K562 (cell line): ENCODE measurements around the gene SNX27. TPM values are rescaled to one million over a fixed set of nuclear protein-coding genes. Genes with fewer than 3 reads are reported as not detected.

Experiments
- COPS2 ChIP-seq: fragments of 450-650 bp; conservative IDR thresholded peaks from 2 replicates; pipeline ENCODE4 v1.6.1; 2016; ENCODE audit warnings: mild to moderate bottlenecking, moderate library complexity
- JUNB ChIP-seq: fragments of 450-650 bp; formaldehyde crosslinking; conservative IDR thresholded peaks from 2 replicates; pipeline ENCODE4 v1.4.0; 2020; ENCODE audit warnings: mild to moderate bottlenecking
- NEUROD1 ChIP-seq: fragments of 150-350 bp; IDR thresholded peaks from 2 replicates; pipeline ENCODE4 v1.6.1; 2014; ENCODE audit warnings: borderline replicate concordance, low read length, low read depth; ENCODE audit not compliant: partially characterized antibody
- RBBP5 ChIP-seq: fragments of 200-600 bp; sonication (generic); IDR thresholded peaks from 2 replicates; pipeline ENCODE4 v1.6.1; 2012; ENCODE audit warnings: borderline replicate concordance, mild to moderate bottlenecking, low read length, control low read depth, inconsistent platforms; ENCODE audit not compliant: insufficient read depth, poor library complexity, severe bottlenecking
- REST ChIP-seq, 2 experiments: fragments of 450-650 bp; formaldehyde crosslinking in 1 of 2; IDR thresholded peaks; 2 replicates each; pipeline versions ENCODE4 v1.4.0 to v1.6.1; 2014 to 2020; ENCODE audit warnings: mild to moderate bottlenecking in 2 of 2, borderline replicate concordance in 1 of 2, low read depth in 1 of 2
- RREB1 ChIP-seq: fragments of 250-450 bp; sonication (Bioruptor Pico); IDR thresholded peaks from 2 replicates; pipeline ENCODE4 v1.4.0; 2020
- SMARCC2 ChIP-seq: fragments of 450-650 bp; IDR thresholded peaks from 2 replicates; pipeline ENCODE4 v1.6.1; 2017; ENCODE audit warnings: antibody characterized with exemption, moderate library complexity, mild to moderate bottlenecking, low read depth
- U2AF2 ChIP-seq: fragments of 200-400 bp; formaldehyde crosslinking; optimal IDR thresholded peaks from 2 replicates; pipeline ENCODE3; 2017; ENCODE audit warnings: low read depth, mild to moderate bottlenecking, low read length
- ZNF253 ChIP-seq: fragments of 250-450 bp; sonication (Bioruptor Pico); conservative IDR thresholded peaks from 2 replicates; pipeline ENCODE4 v1.6.1; 2021; ENCODE audit warnings: mild to moderate bottlenecking
- polyA plus RNA-seq, 8 experiments: library from polyadenylated mRNA; depleted of rRNA in 4 of 8; stranded (reverse) in 5 of 8; unstranded in 3 of 8; fragments of >200 nt; fragmentation: Nextera tagmentation in 2 of 8; fragmentation: Illumina TruSeq in 1 of 8; extraction: Ambion mirVana in 2 of 8; extraction: Trizol in 1 of 8; gene quantifications; 2 replicates each; pipeline versions ENCODE4 v1.2.1 to v1.2.3, GENCODE V29; 2011 to 2014; ENCODE audit warnings: inconsistent platforms in 1 of 8, missing spikeins in 1 of 8
- total RNA-seq, 7 experiments: library from RNA; depleted of rRNA in 6 of 7; stranded (reverse); fragments of >200 nt in 6 of 7; fragmentation: Illumina TruSeq in 2 of 7; extraction: Trizol in 2 of 7; gene quantifications; 2 replicates each; pipeline versions ENCODE4 v1.2.1 to v1.2.3, GENCODE V29; 2011 to 2021; ENCODE audit warnings: low replicate concordance in 1 of 7
- TF ChIP-seq, protein P1 (sequence below): IDR thresholded peaks from 2 replicates; pipeline ENCODE4 v1.6.1; 2014; ENCODE audit warnings: antibody characterized with exemption

SNX27 gene
- total and polyA plus RNA-seq, 9 of the 15 experiments (the other 6 are each of a cell fraction or from before 2014, with no cell fraction given): 4.5 to 18.7 (median 10.1) TPM

GRCh38 chr1:151714820-151715725 lies 103.2 kb downstream of the SNX27 start (continued):
- TF ChIP-seq REST (IDR thresholded peaks at IDR 0.05; ENCODE audit: borderline replicate concordance) (peak; percentile 83), REST (CRISPR knock-in tag; IDR thresholded peaks at IDR 0.05; ENCODE audit: low read depth) (peak; percentile 38; the same call in 1 of the 2 replicates), RBBP5 (no peak), COPS2 (no peak), JUNB (CRISPR knock-in tag) (no peak), NEUROD1 (no peak), ZNF253 (no peak), U2AF2 (no peak), RREB1 (CRISPR knock-in tag) (no peak), SMARCC2 (0 out of 2 replicates have a peak, but pooled peaks have one; percentile 20)
- TF ChIP-seq, protein P1, sequence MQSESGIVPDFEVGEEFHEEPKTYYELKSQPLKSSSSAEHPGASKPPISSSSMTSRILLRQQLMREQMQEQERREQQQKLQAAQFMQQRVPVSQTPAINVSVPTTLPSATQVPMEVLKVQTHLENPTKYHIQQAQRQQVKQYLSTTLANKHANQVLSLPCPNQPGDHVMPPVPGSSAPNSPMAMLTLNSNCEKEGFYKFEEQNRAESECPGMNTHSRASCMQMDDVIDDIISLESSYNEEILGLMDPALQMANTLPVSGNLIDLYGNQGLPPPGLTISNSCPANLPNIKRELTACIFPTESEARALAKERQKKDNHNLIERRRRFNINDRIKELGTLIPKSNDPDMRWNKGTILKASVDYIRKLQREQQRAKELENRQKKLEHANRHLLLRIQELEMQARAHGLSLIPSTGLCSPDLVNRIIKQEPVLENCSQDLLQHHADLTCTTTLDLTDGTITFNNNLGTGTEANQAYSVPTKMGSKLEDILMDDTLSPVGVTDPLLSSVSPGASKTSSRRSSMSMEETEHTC: 0 out of 2 replicates have a peak, but pooled peaks have one; percentile 17
